ENCODE data around the gene GCKR.

DNA sequence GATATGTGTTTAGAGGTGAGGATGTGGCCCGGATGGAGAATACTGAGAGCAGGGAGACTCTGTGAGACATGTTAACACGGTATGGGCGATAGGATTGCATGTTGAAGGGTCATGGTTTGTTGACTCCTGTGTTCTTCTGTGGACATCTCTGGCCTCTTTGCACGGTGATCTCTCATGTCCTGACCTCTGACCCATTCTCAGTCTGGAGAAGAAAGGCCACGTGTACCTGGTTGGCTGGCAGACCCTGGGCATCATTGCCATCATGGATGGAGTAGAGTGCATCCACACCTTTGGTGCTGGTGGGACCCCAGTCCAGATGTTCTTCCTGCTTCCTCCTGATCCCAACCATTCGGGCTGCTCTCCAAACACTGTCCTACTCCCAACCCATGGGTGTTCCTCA is 9.9 kb downstream of the GCKR start:
- TF ChIP-seq SIN3A (IDR thresholded peaks at IDR 0.05; ENCODE audit: low read depth): no peak
- TF ChIP-seq CTCF (IDR thresholded peaks at IDR 0.05 in 2 of 3, conservative IDR thresholded peaks at IDR 0.05 in 1 of 3; ENCODE audit: borderline replicate concordance in 1 of 3, insufficient read depth in 1 of 3, low read depth in 2 of 3, low read length in 2 of 3): no peak
- TF ChIP-seq EZH2phosphoT487 (IDR thresholded peaks at IDR 0.05; ENCODE audit: borderline replicate concordance): no peak
- no peak for TF ChIP-seq POLR2A (IDR thresholded peaks at IDR 0.05; ENCODE audit: borderline replicate concordance, extremely low read depth, insufficient read depth, insufficient read length)
- TF ChIP-seq FOSL1 (IDR thresholded peaks at IDR 0.05; ENCODE audit: low read depth): no peak
- TF ChIP-seq EZH2 (IDR thresholded peaks at IDR 0.05): no peak
- TF ChIP-seq, protein P1, sequence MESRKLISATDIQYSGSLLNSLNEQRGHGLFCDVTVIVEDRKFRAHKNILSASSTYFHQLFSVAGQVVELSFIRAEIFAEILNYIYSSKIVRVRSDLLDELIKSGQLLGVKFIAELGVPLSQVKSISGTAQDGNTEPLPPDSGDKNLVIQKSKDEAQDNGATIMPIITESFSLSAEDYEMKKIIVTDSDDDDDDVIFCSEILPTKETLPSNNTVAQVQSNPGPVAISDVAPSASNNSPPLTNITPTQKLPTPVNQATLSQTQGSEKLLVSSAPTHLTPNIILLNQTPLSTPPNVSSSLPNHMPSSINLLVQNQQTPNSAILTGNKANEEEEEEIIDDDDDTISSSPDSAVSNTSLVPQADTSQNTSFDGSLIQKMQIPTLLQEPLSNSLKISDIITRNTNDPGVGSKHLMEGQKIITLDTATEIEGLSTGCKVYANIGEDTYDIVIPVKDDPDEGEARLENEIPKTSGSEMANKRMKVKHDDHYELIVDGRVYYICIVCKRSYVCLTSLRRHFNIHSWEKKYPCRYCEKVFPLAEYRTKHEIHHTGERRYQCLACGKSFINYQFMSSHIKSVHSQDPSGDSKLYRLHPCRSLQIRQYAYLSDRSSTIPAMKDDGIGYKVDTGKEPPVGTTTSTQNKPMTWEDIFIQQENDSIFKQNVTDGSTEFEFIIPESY (IDR thresholded peaks at IDR 0.05; ENCODE audit: extremely low read depth, insufficient replicate concordance, low read length): no peak
- no peak for TF ChIP-seq RAD21 (IDR thresholded peaks at IDR 0.05; ENCODE audit: low read depth)
- no peak for TF ChIP-seq YY1 (IDR thresholded peaks at IDR 0.05; ENCODE audit: extremely low read depth, insufficient replicate concordance, low read depth, low read length)
- TF ChIP-seq, protein P2, sequence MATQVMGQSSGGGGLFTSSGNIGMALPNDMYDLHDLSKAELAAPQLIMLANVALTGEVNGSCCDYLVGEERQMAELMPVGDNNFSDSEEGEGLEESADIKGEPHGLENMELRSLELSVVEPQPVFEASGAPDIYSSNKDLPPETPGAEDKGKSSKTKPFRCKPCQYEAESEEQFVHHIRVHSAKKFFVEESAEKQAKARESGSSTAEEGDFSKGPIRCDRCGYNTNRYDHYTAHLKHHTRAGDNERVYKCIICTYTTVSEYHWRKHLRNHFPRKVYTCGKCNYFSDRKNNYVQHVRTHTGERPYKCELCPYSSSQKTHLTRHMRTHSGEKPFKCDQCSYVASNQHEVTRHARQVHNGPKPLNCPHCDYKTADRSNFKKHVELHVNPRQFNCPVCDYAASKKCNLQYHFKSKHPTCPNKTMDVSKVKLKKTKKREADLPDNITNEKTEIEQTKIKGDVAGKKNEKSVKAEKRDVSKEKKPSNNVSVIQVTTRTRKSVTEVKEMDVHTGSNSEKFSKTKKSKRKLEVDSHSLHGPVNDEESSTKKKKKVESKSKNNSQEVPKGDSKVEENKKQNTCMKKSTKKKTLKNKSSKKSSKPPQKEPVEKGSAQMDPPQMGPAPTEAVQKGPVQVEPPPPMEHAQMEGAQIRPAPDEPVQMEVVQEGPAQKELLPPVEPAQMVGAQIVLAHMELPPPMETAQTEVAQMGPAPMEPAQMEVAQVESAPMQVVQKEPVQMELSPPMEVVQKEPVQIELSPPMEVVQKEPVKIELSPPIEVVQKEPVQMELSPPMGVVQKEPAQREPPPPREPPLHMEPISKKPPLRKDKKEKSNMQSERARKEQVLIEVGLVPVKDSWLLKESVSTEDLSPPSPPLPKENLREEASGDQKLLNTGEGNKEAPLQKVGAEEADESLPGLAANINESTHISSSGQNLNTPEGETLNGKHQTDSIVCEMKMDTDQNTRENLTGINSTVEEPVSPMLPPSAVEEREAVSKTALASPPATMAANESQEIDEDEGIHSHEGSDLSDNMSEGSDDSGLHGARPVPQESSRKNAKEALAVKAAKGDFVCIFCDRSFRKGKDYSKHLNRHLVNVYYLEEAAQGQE (IDR thresholded peaks at IDR 0.05; ENCODE audit: low read depth): no peak

Measured in HCT116 (cell line).